ENCODE results near the gene PRR35.

DNA sequence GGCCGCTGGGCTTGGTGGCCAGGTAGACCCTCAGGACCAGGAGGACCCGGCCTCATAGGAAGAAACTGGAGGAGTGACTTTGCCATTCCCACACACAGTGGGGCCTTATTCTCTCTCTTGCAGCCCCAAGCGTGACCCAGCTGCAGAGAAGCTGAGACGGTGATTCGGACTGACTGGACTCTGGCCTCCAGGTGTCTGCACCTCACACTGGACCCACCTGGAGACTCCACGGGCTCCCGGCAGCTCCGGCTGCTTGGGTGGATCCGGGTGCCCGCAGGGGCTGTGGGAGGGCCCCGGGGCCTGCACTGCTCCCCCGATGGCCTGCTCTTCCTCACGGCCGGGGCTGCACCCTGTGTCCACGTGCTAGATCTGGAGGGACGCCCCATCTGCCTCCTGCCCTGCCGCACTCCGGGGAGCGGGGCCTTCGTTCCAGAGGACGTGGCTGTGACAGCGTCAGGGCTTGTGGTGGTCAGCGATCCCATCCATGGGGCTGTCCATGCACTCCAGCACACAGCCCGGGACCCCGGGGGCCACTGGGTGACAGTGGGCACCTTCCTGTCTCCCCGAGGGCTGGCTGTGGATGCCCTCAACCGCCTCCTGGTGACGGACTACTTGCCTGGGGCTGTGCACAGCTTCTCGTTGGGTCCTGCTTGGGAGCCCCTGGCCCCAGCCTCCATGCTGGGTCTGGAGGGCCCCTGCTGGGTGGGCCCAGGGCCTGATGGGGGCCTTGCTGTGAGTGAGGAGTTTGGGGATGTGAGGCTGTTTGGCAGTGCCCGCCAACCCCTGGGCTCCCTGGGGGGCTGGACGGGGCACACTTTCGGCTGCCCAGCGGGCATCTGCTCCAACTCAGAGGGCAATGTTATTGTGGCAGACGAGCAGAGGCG lies 7.4 kb downstream of the PRR35 start:
- TF ChIP-seq, protein P1, sequence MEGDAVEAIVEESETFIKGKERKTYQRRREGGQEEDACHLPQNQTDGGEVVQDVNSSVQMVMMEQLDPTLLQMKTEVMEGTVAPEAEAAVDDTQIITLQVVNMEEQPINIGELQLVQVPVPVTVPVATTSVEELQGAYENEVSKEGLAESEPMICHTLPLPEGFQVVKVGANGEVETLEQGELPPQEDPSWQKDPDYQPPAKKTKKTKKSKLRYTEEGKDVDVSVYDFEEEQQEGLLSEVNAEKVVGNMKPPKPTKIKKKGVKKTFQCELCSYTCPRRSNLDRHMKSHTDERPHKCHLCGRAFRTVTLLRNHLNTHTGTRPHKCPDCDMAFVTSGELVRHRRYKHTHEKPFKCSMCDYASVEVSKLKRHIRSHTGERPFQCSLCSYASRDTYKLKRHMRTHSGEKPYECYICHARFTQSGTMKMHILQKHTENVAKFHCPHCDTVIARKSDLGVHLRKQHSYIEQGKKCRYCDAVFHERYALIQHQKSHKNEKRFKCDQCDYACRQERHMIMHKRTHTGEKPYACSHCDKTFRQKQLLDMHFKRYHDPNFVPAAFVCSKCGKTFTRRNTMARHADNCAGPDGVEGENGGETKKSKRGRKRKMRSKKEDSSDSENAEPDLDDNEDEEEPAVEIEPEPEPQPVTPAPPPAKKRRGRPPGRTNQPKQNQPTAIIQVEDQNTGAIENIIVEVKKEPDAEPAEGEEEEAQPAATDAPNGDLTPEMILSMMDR (IDR thresholded peaks at IDR 0.05) = no peak
- TF ChIP-seq POLR2A (IDR thresholded peaks at IDR 0.05) = no peak
